ENCODE data around the gene ST6GAL1.

Gene ST6GAL1

DNA sequence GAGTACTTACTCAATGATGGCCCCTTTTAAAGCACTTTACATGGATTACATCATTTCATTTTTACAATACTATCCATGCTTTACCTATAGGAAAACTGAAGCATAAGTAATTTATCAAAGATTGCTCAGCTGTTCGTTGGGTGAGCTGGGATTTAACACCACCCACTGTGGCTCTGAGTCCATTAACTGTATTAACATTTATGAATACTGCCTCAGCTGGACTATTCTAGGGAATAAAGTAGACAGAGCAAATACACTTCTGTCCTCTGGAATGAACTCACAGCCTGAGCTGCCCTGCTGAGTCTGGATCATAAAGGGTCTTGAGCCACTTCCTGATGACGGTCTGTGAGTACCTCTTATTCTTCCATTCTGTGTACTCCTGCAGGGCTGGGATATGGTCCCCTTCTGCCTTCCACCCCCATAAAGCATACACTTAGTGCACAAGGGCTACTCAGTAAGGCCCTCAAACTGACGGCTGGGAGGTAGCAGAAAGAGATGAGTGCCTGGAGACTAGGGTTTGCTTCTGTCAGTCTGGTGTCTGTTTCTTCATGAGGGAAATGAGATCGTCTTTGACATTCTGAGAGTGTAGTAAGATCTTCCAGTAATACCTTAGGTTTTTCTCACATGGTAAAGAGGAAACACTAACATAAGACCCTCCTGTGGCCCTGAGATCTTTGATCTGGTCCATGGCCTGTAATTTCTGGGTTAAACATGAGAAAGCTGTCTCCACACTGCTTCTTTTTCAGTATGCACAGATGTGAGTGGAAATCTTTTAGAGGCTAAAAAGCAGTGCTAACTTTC lies 12.6 kb upstream of the ST6GAL1 start:
- no peak for DNase-seq

DNA sequence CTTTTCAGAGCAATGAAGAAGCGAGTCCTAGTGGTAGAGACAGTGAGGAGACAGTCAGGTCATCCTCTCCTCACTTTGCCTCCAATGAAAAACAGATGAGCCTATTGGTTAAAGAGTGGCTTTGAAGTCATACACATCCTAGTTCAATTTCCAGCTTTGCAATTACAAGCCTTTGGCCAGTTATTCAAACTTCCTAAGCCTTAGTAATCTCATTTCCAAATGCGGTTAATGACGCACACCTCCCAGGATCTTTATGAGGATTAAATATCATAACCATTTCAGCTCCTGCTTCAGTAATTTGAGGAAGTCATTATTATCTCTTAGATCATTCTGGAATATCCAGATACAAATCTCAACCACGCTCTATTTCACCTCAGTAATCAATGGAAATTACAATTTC lies 10.0 kb upstream of the ST6GAL1 start:
- DNase-seq, result no peak

DNA sequence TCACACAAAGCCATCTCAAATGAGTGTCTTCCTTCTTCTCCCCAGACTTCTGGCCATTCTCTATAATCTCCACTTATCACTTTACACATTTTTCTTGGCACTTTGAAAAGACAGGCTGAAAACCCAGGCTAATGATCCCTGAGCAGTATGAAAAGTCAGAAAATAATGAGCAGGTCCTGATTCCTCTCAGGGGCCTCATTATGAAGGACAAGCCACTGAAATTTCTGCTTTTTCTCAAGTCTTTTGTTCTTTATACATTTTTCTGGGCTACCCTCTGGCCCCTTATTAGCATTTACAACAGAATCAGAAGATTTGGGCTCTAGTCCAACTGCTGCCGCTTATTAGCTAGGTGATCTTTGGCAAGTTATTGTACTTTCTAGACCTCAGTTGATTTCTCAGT lies 9.5 kb upstream of the ST6GAL1 start:
- DNase-seq, result no peak

DNA sequence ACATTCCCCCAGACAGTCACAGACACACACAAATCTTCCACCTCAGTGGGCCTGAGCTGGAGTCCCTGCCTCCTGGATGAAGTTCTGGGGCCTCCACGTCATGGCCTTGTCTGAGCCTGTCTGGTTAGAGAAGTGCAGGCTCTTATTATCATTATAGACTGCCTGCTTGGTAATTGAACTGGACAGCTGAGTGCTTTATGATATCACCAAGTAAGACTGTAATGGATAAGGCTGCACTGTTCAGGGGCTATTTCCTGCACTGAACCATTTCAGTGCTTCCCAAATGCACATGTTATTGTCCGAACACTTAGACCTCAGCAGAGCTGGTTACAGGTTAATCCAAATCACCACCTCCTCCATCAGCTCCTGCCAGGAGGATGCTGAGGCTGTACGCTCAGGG lies 8.7 kb upstream of the ST6GAL1 start:
- DNase-seq, result no peak

DNA sequence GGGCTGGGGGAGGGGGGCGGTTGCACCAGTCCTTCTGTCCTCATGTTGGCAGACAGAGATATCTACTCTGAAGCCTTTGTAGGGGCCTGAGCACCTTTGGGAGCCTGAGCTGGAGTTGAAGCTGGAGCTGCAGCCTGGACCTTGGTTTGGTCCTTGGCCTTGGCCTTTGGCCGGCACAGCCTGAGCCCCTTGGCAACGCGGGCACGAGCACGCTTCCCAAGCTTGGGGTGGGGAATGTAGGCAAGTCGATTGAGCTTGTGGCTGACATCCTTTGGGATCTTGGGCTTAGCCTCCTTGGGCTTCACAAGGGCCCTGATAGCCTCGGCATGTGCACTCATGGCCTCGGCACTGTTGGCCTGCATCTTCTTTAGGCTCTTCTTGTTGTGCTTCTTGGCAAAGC lies 8.1 kb upstream of the ST6GAL1 start:
- DNase-seq, result no peak

DNA sequence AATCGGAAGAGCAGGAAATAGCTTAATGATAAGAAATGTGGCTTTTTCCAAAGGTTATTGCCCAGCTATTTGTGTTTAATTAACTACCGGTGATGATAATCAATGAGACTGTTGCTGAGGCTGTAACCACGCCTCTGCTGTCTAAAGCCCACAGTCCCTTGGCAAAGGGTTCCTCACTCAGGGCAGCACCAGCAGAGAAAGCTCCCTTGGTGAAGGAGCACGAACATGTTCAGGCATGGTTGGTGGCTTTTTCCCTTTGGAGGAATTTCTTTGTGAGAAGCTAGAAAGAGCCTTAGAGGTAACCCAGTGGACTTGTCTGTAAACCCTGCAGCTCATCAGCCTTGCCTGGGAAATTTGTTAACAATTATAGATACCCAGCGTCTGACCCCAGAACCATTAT lies 7.5 kb upstream of the ST6GAL1 start:
- no peak for DNase-seq

DNA sequence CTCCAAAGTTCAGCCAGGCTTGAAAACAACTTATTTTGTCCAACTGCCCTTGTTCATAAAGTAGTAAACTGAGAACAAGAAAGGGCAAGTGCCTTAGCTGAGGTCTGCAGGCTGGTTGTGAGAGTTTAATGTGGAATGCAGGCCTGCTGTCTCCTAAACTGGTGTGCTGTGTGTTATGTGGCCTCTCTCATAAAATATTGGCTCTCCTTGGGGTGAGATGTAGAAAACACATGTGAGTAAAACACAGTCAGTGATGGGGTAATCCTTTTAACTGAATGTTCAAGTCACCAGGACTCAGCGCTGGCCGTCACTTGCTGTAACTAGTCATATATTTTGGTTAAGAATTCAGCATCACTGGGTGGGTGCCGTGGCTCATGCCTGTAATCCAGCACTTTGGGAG lies 7.1 kb upstream of the ST6GAL1 start:
- no peak for DNase-seq

DNA sequence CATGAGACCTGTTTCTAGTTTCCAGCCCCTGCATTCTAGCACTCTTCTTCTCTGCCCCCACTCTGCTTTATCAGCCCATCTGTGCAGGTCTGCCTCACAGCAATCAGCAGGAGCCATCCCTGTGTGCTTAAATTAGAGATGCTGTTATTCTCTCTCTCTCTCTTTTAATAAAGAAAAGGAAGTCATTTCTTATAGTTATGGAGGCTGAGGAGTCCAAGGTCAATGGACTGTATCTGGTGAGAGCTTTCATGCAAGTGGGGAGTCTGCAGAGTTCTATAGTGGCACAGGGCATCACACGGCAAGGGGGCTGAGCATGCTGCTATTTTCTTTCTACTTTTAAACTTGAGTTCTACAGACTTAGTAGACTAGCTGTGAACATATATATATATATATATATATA lies 4.5 kb upstream of the ST6GAL1 start:
- DNase-seq, result no peak

DNA sequence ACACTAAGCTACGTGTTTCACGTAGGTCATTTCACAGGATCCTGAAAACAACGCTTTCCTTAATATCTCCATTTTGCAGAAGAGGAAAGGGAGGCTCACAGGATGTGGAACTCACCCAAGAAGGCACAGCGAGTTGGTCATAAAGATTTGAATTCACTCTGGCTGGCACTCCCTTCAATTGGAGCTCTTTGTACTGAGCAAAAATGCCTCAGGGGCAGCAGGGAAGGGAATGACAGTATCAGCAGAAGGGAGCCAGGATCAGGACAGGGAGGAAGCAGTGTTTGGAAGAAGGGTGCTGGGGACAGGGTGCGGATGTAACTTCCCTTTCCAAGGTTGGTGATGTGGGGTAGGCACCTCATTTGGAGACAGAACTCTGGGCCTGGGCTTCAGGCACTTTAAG lies 1.1 kb upstream of the ST6GAL1 start:
- no peak for DNase-seq

DNA sequence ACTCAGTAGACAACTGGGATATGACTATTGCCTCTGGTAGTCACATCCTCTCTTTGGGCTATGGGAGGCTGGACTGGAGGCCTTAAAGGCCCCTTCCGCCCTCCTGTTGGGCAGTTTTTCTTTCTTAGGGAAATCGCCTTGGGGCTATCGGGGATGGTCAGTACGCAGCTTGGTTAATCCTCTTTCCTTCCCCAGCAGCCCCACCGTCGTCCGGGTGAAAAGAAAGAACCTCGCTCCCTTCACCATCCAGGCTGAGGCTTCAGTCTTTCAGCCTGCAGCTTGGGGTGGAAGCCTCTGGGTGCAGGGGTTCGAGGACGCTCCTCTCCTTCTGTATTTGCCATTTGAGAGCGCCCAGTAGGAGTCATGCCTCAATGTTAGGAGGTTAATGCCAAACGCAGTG lies 641 bp upstream of the ST6GAL1 start:
- DNase-seq, result no peak

DNA sequence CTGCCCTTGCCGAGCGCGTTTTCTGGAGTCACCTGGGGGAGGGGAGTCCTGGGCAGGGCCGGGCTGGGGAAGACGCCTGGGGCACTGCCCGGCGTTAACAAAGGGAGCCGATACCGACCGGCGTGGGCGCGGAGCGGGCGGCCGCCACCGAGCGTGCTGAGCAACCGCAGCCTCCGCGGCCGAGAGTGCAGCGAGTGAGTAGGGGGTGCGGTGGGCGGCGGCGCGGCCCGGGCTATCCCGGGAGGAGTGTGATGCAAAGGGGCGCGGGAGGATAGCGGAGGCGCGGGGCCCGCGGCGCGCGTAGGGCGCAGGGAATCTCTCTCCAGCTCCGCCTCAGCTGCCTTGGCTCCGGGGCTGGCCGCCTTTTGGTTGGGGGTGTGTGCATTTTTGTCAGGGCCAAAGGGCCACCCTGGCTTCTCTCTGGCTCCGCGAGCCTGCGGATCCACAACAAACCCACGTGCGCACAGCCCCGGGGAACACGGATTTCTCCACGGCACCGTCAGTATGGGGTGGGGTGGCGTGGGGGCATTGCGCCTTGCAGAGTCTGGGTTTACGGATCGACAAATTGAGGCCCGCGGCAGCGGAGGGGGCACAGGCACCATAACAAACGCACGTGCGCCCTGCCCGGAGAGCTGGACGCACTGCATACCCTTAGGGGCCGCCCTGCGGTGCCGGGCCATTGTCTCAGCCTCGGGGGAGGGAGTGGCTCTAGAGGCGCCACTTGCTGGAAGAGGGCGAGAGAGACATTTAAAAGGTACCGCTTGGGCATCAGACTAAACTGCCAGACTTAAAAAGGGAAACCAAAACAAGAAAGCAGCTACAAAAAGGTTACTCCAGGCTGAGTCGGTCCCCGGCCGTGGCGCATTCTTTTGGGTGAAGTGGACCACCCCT lies 560 bp downstream of the ST6GAL1 start:
- DNase-seq, result peak; percentile 38

DNA sequence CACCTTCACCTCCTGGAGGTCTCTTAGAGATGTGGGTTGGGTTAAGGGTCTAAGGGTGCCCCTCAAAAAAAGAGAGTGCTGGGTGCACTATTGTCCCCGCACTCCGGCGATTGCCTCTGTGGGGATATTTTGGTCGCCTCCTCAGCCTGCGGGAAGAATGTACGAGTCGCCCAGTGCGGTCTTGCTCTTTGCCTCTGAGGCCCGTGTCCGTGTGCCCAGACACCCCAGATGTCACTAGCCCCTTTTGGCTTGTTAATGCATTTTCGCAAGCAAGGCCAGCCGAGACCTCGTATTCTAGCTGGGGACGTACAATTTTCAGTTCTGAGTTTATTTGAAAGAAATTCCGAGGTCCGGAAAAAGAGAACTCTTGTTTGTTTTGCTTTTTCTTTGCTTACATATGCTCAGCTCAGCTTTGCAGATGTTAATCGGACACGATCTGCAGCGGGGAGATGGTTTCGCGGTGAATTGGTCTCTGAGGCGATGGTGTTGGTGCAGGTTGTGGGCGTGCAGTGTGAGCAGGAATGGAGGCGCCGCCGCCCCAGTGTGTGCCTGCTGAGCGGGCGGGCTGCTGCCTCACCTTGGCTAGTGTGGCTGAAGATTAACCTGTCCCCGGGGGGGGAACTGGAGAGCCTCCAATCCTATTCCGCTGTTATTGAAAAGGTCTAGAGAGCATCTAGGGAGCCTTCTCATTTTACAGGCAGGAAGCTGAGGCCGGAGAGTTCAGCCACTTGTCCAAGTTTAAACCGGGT lies 1.4 kb downstream of the ST6GAL1 start:
- peak; percentile 59 for DNase-seq

DNA sequence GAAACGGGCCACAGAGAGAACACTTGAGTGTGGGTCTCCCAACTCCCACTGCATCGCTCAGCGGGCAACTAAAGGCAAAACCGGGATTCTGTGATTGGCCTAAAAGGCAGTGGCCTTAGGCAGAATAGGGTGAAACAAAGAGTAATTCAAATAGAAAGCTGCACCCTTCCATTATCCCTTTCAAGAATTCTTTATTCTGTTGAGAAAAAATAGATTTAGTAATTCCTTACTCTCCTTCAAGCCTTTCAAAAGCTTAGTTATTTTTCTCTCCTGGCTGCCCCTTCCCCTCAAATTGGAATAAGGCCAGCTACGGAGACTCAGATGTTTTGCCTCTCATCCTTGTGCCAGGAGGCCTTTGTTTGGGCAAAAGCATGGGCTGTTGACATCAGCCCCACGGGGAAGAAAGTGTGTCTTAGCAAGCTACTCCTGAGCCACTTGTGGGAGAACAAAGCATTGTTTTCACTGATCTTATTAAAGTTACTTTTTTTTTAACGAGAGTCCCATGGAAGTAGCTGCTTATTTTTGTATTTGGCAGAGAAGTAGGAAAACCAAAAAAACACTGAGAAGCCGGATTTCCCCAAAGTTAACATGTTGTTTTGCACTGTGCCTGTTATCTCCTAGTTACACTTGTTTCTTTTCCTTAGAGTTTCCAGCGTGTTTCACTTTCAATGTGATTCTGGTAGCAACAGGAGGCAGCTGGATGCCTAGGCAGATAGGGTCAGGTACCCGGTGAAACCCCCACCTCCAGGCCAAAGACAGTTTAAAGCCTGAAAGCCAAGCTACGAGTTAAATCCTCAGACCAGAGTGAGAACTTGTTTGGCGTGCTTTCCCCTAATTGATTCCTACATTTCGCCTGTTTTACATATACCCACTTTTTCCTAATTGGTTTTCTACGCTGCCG lies 2.2 kb downstream of the ST6GAL1 start:
- peak; percentile 60 for DNase-seq

DNA sequence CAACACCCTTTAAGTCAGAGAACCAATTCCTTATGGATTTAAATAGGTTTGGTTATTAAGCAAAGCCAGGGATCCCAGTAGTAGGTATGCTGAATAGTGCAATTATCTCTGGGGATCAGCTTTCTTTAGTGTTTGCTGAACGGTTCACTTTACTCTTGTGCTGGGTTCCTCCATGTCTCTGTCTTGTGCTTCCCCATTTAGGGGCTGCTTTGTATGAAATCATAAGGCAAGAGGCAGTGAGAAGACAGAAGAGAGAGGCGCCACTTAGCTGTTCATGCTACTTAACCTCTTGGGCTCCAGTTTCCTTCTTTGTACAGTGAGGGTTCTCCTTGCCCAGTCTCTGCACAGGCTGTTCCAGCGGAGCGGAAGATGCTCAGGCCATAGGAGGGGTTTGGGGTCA lies 3.5 kb downstream of the ST6GAL1 start:
- no peak for DNase-seq

DNA sequence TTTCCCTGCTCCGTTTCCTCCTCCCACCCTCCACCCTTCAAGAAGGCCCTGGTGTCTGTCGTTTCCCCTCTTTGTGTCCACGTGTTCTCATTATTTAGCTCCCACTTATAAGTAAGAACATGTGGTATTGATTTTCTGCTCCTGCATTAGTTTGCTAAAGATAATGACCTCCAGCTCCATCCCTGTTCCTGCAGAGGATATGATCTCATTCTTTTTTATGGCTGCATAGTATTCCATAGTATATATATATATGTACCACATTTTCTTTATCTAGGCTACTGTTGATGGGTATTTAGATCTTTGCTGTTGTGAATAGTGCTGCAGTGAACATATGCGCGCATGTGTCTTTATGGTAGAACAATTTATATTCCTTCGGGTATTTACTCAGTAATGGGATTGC lies 4.8 kb downstream of the ST6GAL1 start:
- DNase-seq, result no peak

DNA sequence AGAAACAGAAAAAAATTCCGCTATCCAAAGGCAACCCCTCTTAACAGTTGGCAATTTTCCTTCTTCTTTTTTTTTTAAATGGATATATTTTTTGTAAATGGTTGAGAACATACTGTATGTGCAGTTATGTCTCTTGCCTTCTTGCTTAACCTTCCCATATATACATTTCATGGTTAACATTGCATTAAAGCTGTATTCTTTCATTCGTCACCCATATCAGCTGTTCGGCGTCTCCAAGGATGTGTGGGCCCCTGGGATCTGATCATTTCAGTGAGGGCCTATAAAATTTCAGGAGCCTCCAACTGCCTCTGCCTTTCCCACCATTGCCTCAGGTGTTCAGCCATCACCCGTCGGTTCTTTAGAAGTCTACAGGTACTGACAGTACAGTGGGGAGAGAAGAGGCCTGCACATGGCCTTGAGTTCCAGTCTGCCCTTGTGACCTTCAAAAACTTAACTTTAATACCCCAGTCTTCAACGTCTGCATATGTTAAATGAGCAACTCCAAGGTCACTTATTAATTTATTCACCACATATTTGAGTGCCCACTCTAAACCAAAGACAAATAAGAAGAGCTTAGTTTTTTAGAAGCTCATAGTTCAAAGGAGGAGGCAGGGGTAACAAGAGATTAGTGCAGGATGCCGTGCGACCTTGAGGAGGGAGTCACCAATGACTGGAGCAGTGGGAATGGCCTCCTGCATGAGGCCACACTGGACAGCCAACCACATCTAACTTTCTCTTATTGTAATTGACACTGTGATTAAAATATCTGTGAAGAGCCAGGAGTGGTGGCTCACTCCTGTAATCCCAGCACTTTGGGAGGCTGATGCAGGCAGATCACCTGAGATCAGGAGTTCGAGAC lies 6.9 kb downstream of the ST6GAL1 start:
- DNase-seq, result no peak

DNA sequence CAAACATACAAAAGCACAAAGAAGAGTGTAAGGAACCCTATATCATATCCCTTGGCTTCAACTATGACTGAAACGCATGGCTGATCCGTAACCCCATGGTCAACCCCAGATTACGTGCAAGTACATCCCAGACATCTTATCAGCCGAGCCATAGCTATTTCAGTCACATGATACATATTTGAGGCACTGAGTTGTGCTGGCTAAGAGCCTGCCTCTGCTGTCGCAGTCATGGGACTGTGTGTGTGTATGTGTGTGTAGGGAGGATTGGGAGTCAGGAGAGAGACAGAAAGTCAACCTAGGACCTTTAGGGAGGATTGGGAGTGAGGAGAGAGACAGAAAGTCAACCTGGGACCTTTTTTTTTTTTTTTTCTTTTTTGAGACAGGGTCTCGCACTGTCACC lies 8.4 kb downstream of the ST6GAL1 start:
- DNase-seq, result no peak

DNA sequence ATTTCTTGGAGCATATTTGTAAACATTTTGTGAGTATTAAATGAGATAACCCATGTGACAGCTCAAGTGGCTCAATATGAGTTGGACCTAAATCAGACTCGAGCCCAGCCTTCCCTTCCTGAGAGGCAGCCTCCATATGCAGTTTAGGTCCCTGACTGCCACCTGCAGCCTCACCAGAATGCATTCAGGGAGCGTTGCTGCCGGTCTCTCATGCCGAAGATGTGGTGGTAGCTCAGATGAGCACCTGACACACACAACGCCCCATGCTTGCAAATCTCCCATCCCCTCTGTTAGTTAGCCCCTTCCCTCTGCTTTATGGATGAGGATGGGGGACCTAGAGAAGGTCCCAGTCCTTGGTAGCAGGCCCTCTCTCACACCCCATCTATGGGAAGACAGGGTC lies 9.2 kb downstream of the ST6GAL1 start:
- no peak for DNase-seq

DNA sequence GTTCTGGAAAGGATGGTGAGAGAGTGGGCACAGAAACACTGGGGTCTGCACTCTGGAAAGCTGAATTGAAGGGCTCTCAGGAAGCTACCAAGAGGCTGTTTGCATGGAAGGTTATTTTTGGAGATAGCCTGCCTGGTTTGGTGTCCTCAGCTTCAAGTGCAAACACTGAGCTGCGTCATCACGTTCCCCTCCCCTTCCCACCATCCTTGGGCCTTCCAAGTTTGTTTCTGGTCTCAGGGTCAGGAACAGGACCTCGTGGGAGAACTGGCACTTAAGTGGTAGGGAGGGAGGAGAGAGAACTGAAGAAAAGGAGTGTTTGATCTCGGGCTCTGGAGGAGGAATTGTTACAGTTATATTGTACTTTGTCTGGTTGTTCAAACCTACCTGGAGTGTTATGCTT lies 10.6 kb downstream of the ST6GAL1 start:
- no peak for DNase-seq

DNA sequence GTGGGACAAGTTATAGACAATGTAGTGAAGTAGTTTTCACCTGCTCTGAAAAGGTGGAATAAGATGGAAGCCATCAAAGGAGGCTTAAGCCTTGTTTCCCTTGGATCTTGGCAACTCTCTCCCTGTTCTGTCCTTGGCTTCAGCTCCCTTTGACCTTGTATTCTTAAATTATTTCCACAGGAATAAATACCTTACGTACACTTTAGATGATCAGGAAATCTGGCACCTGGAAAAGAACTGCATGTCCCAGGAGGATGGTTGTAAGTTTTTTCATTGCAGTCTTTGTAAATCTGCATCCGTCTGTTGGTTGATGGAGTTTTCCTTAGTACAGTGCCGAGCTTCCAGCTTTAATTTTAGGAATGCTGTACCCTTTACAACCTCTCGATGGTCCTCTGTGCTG lies 11.8 kb downstream of the ST6GAL1 start:
- no peak for DNase-seq

DNA sequence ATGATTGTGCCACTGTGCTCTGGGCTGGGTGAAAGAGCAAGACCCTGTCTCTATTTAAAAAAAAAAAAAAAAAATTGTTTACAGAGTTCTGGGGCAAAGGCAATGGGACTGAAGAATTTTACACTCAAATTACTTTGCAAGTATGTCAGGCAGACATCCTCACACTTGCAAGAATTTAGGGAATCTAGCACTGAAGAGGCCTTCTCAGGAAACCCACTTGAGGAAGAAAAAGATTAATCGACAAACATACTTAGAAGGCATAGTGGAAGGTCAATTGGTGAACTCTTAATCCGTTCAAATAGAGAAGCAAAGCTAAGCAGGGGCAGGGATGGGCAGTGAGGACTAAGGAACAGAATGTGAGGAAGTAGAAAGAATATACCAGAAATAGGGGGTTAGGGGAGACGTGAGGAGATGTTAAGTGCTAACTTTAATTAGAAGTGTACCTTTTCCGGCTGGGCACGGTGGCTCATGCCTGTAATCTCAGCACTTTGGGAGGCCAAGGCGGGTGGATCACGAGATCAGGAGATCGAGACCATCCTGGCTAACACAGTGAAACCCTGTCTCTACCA lies 15.0 kb downstream of the ST6GAL1 start:
- no peak for DNase-seq

Data from NCI-H1105 (cell line).